Parathyroid adenoma (tissue), 2 donors: ENCODE results near the gene GTF2IRD1.
"Not testable (repeated sequence)": the region's sequence is repeated elsewhere in the genome, so short reads cannot be mapped to it uniquely, and the experiment has no call there.

Experiments used
- H2AFZ ChIP-seq: fragments of 300-600 bp; sonication (generic); one replicate; pipeline ENCODE4 v1.7.0; 2017; ENCODE audit warnings: antibody characterized with exemption, mild to moderate bottlenecking
- H3K27ac ChIP-seq: fragments of 300-600 bp; sonication (generic); one replicate; pipeline ENCODE4 v1.7.0; 2017
- H3K27me3 ChIP-seq: fragments of 300-600 bp; sonication (generic); one replicate; pipeline ENCODE4 v1.7.0; 2017; ENCODE audit warnings: low read length; ENCODE audit not compliant: control insufficient read depth, insufficient read depth
- H3K36me3 ChIP-seq: fragments of 300-600 bp; sonication (generic); one replicate; pipeline ENCODE4 v1.7.0; 2017; ENCODE audit warnings: low read length; ENCODE audit not compliant: control insufficient read depth, insufficient read depth
- H3K4me1 ChIP-seq: fragments of 300-600 bp; sonication (generic); one replicate; pipeline ENCODE4 v1.7.0; 2017; ENCODE audit warnings: control low read depth
- H3K4me2 ChIP-seq: fragments of 300-600 bp; sonication (generic); one replicate; pipeline ENCODE4 v1.7.0; 2017; ENCODE audit warnings: low read length
- H3K4me3 ChIP-seq: fragments of 300-600 bp; sonication (generic); one replicate; pipeline ENCODE4 v1.7.0; 2017; ENCODE audit warnings: low read depth, low read length
- H3K79me2 ChIP-seq: fragments of 300-600 bp; sonication (generic); one replicate; pipeline ENCODE4 v1.7.0; 2017; ENCODE audit warnings: control low read depth
- H3K9ac ChIP-seq: fragments of 300-600 bp; sonication (generic); one replicate; pipeline ENCODE4 v1.7.0; 2017; ENCODE audit warnings: mild to moderate bottlenecking
- H3K9me3 ChIP-seq: fragments of 300-600 bp; sonication (generic); one replicate; pipeline ENCODE4 v1.7.0; 2017; ENCODE audit warnings: low read length; ENCODE audit not compliant: control insufficient read depth
- TF ChIP-seq, protein P1 (sequence below): fragments of 300-600 bp; sonication (generic); IDR thresholded peaks from one replicate; pipeline ENCODE4 v1.7.0; 2017; ENCODE audit warnings: antibody characterized with exemption, mild to moderate bottlenecking
- donor health status: primary hyperparathyroidism.

The GTF2IRD1 gene

DNA sequence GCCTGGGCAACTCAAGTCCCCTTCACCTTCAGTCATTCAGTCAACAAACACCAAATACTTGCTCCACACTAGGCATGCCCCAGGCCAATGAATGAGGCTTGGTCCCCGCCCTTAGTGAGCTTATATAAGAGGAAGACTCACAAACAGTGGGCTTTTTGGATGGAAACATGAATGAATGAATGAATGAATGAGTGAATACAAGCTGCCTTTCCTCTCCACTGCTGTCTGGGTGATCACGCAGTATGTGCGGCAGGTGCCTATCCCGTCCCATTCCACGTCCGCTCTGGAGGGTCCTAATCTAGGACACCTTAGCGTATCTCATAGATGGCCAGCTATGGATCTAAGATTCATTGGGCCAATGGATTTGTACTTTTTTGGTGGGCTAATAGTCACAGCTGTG is 184.0 kb downstream of the GTF2IRD1 start:
- Histone ChIP-seq H3K9me3 (no peaks in the 10 kb centered on the region), H3K9ac (no peak overlapping the region), H3K4me3 (no peak overlapping the region), H3K4me2 (no peak overlapping the region), H2AFZ (no peak overlapping the region), H3K36me3 (no peaks in the 10 kb centered on the region), H3K79me2 (no peaks in the 10 kb centered on the region), H3K27me3 (no peaks in the 10 kb centered on the region), H3K27ac (no peak overlapping the region), H3K4me1 (peaks cover 4% of the 10 kb centered on the region)
- TF ChIP-seq, protein P1, sequence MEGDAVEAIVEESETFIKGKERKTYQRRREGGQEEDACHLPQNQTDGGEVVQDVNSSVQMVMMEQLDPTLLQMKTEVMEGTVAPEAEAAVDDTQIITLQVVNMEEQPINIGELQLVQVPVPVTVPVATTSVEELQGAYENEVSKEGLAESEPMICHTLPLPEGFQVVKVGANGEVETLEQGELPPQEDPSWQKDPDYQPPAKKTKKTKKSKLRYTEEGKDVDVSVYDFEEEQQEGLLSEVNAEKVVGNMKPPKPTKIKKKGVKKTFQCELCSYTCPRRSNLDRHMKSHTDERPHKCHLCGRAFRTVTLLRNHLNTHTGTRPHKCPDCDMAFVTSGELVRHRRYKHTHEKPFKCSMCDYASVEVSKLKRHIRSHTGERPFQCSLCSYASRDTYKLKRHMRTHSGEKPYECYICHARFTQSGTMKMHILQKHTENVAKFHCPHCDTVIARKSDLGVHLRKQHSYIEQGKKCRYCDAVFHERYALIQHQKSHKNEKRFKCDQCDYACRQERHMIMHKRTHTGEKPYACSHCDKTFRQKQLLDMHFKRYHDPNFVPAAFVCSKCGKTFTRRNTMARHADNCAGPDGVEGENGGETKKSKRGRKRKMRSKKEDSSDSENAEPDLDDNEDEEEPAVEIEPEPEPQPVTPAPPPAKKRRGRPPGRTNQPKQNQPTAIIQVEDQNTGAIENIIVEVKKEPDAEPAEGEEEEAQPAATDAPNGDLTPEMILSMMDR = no peak

DNA sequence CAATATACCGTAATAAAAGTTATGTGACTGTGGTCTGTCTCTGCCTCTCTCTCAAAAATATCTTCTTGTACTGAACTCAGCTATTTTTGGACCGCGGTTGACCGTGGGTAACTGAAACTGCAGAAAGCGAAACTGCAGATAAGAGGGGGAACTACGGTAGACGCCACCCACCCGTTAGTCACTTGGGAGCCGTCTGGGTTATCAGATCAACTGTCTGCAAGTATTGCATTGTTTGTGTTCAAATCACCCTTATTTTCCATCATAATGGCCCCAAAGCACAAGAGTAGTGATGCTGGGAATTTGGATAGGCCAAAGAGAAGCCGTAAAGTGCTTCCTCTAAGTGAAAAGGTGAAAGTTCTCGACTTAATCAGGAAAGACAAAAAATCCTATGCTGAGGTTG is 196.3 kb downstream of the GTF2IRD1 start:
- H3K4me1 ChIP-seq, H3K9me3 ChIP-seq, H3K79me2 ChIP-seq, H3K27ac ChIP-seq, H3K36me3 ChIP-seq, H3K4me3 ChIP-seq, H3K9ac ChIP-seq, H3K27me3 ChIP-seq: not testable (repeated sequence)
- Histone ChIP-seq H3K4me2 (peak overlapping the region; percentile 61), H2AFZ (peak overlapping the region; percentile 70)

DNA sequence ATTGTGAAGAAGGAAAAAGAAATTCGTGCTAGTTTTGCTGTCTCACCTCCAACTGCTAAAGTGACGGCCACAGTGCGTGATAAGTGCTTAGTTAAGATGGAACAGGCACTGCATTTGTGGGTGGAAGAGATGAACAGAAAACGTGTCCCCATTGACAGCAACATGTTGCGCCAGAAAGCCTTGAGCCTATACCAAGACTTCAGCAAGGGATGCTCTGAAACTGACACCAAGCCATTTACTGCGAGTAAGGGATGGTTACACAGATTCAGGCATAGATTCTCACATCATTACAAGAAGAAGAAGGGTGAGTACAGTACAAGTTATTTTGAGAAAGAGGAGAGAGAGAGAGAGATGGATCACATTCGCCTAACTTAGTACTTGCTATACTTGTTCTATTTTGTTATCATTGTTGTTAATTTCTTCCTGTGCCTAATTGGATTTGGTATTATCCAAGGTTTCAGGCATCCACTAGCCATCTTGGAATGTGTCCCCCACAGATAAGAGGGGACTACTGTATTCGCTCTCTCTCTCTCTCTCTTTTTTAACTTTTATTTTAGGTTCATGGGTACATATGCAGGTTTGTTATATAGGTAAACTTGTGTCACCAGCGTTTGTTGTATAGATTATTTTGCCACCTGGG is 196.9 kb downstream of the GTF2IRD1 start:
- Histone ChIP-seq H2AFZ (peak overlapping the region; percentile 56), H3K27ac (peak overlapping the region; percentile 2)
- not testable (repeated sequence) for H3K9me3 ChIP-seq, H3K27me3 ChIP-seq, H3K4me2 ChIP-seq, H3K79me2 ChIP-seq, H3K36me3 ChIP-seq, H3K4me3 ChIP-seq, H3K9ac ChIP-seq, H3K4me1 ChIP-seq

DNA sequence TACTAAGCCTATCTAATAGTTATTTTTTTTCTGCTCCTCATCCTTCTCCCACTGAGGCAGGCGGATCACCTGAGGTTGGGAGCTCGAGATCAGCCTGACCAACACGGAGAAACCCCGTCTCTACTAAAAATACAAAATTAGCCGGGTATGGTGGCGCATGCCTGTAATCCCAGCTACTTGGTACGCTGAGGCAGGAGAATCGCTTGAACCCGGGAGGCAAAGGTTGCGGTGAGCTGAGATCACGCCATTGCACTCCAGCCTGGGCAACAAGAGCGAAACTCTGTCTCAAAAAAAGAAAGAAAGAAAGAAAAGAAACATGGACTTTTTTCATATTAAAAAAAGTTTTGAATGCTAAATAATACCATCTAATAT is 197.4 kb downstream of the GTF2IRD1 start:
- not testable (repeated sequence) for H3K79me2 ChIP-seq, H3K4me3 ChIP-seq, H3K4me1 ChIP-seq, H3K36me3 ChIP-seq, H3K9me3 ChIP-seq, H3K9ac ChIP-seq, H3K27ac ChIP-seq, H3K4me2 ChIP-seq, H3K27me3 ChIP-seq
- peak overlapping the region; percentile 56 for H2AFZ ChIP-seq
